GM12878 (cell line): ENCODE results near the gene COL7A1.

Experiments used
- BACH1 ChIP-seq: fragments of 450-650 bp; IDR thresholded peaks from 2 replicates; pipeline ENCODE4 v1.6.1; 2017; ENCODE audit warnings: mild to moderate bottlenecking, borderline replicate concordance
- CTCF ChIP-seq, 3 experiments: IDR thresholded peaks in 2 of 3; conservative IDR thresholded peaks in 1 of 3; 2 replicates each; pipeline ENCODE4 v1.5.1; 2011; ENCODE audit warnings: low read depth in 3 of 3, low read length in 3 of 3, mild to moderate bottlenecking in 3 of 3, control low read depth in 2 of 3, moderate library complexity in 2 of 3, inconsistent platforms in 1 of 3, mixed read lengths in 1 of 3; ENCODE audit not compliant: control insufficient read depth in 2 of 3, insufficient read depth in 1 of 3; ENCODE audit errors: extremely low read depth in 1 of 3
- E4F1 ChIP-seq: fragments of 450-650 bp; IDR thresholded peaks from 2 replicates; pipeline ENCODE4 v1.6.1; 2018; ENCODE audit warnings: borderline replicate concordance, mild to moderate bottlenecking; ENCODE audit not compliant: partially characterized antibody
- HCFC1 ChIP-seq: fragments of 150-350 bp; IDR thresholded peaks from 2 replicates; pipeline ENCODE4 v1.6.1; 2014; ENCODE audit warnings: low read length
- LARP7 ChIP-seq: fragments of 450-650 bp; IDR thresholded peaks from 2 replicates; pipeline ENCODE4 v1.6.1; 2017; ENCODE audit warnings: mild to moderate bottlenecking
- MYB ChIP-seq: fragments of 150-350 bp; IDR thresholded peaks from 2 replicates; pipeline ENCODE4 v1.6.1; 2014; ENCODE audit warnings: mild to moderate bottlenecking, low read depth, low read length, borderline replicate concordance
- SIN3A ChIP-seq: IDR thresholded peaks from 2 replicates; pipeline ENCODE4 v1.6.1; 2012; ENCODE audit warnings: low read depth, low read length, improper control_type of control experiment
- SMC3 ChIP-seq: IDR thresholded peaks from 2 replicates; pipeline ENCODE4 v1.6.1; 2011; ENCODE audit warnings: low read length, improper control_type of control experiment, borderline replicate concordance

DNA sequence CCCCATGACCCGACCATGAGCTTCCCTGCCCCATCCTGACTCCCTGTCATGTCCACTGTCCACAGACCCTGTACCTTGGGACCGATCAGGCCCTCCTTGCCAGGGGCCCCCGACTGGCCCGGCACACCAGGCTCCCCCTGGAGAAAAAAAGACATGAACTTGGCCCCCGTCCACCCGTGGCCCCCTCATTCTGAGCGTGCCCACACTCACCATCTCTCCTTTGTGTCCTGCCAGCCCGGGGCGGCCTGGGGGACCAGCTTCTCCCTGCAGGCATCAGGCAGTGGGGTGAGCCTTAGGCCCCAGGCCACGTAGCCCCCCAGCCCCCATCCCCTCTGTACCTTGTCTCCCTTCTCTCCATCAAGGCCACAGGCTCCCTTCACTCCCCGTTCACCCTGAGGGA lies 27.6 kb downstream of the COL7A1 start:
- no peak for TF ChIP-seq LARP7
- no peak for TF ChIP-seq CTCF (IDR thresholded peaks at IDR 0.05 in 2 of 3, conservative IDR thresholded peaks at IDR 0.05 in 1 of 3; ENCODE audit: control insufficient read depth in 2 of 3, extremely low read depth in 1 of 3, insufficient read depth in 1 of 3, low read depth in 3 of 3, low read length in 3 of 3)
- no peak for TF ChIP-seq HCFC1
- no peak for TF ChIP-seq SIN3A
- TF ChIP-seq MYB: no peak
- TF ChIP-seq SMC3: no peak
- TF ChIP-seq E4F1: no peak
- TF ChIP-seq BACH1: no peak
